Measurements from ENCODE around the gene PCSK2. TPM values are rescaled to one million over a fixed set of nuclear protein-coding genes. Genes with fewer than 3 reads are reported as not detected.

PCSK2 gene
- total RNA-seq, 1 experiment from 2014 or later = 245 TPM

DNA sequence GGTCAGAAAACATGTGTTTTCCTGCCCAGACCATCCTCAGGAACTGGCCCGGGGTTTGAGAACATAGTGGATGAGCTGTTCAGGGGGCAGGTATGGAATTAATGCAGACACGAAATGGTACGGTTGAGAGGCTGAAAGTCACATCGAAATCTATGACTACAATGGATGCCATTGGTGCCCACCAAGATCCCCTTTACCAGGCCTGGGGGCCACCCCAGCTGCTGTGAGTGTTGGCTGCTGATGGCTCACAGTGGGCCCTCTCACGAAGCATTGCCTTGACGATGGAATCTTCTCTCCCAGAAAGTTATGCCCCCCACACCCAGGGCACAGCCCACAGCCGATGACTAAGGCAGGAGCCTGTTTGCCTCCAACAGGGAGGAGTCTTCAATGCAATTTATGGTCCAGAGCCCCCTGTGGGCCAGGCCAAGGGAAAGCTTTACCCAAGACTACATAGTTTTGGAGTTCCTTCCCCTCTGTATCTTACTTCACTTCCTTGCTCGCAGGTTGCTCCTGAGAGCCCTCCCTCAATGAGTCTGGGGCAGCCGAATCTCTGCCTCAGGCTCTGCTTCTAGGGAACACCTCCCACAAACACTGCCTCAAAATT lies 211.7 kb downstream of the PCSK2 start:
- peaks cover 13% of the 10 kb centered on the region for H3K4me1 ChIP-seq (ENCODE audit: insufficient read depth, low read length, poor library complexity, severe bottlenecking)
- peaks cover 14% of the 10 kb centered on the region for H3K36me3 ChIP-seq (ENCODE audit: insufficient read depth, low read length, poor library complexity, severe bottlenecking)
- DNase-seq (ENCODE audit: low spot score) = peak; percentile 31
- TF ChIP-seq CTCF (conservative IDR thresholded peaks at IDR 0.05; ENCODE audit: low read depth, low read length) = no peak
- TF ChIP-seq EZH2 (IDR thresholded peaks at IDR 0.05; ENCODE audit: borderline replicate concordance, low read depth, low read length, poor library complexity, severe bottlenecking) = no peak
- no peaks in the 10 kb centered on the region for H3K9me3 ChIP-seq (ENCODE audit: low read depth, low read length, poor library complexity, severe bottlenecking)
- CTCF ChIA-PET = no interaction called here
- intact Hi-C loops (cut with micrococcal nuclease; ENCODE audit: unreplicated experiment) = no loop called here
- no peak overlapping the region for H3K27ac ChIP-seq (ENCODE audit: low read depth, low read length, poor library complexity, severe bottlenecking)
- no peak overlapping the region for H3K4me3 ChIP-seq (ENCODE audit: low read depth, low read length, poor library complexity, severe bottlenecking)
- POLR2A ChIA-PET (ENCODE audit: low non-redundant PET) = no interaction called here
- no peaks in the 10 kb centered on the region for H3K27me3 ChIP-seq (replicated peaks; ENCODE audit: insufficient read depth, low read depth, low read length, poor library complexity)
- no TSS peak for BruUV-seq (replicated peaks)

DNA sequence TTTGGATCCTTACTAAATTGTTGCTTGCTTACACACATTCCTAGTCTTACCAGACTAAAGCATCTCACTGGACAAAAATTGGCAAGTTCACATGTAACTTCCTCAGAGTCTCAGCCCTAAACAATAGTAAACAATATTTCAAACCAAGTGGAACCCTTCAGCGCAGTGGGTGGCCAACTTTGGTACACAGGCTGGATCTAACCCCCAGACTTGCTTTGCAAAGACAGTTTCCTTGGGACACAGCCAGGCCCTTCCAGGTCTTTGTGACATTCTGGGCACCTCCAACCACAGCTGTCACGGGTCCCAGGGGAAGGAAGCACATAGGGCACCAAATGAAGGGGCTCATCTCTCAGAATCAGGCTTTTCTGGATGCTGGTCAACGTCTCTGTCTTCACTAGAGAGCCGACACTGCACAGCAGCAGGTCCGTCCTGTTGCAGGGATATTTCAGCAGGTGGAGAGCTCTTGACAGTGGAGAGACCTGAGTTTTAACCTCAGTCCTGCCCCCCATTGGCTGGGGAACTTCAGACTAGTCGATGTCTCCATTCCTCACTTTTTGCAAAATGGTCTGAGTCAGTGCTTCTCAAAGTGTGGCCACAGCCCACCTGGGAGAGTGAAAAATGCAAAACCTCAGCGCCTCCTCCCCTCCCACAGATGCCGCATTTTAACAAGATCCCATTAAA lies 212.9 kb downstream of the PCSK2 start:
- DNase-seq (ENCODE audit: low spot score) = no peak
- CTCF ChIA-PET = no interaction called here

DNA sequence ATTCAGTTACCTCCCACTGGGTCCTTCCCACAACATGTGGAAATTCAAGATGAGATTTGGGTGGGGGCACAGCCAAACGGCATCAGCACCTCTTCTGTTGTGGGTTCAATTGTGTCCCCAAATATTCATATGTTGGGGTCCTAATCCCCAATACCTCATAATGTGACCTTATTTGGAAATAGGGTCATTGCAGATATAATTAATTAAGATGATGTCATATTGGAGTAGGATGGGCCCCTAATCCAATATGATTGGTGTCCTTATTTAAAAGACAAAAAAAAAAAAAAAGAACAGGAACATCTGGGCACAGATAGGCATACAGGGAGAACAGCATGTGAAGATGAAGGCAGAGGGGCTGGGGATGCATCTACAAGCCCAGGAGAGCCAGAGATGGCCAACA lies 214.9 kb downstream of the PCSK2 start:
- intact Hi-C loops (cut with micrococcal nuclease; ENCODE audit: unreplicated experiment) = no loop called here
- POLR2A ChIA-PET (ENCODE audit: low non-redundant PET) = no interaction called here
- Histone ChIP-seq H3K4me3 (ENCODE audit: low read depth, low read length, poor library complexity, severe bottlenecking) (no peak overlapping the region), H3K36me3 (ENCODE audit: insufficient read depth, low read length, poor library complexity, severe bottlenecking) (peaks cover 11% of the 10 kb centered on the region), H3K9me3 (ENCODE audit: low read depth, low read length, poor library complexity, severe bottlenecking) (no peaks in the 10 kb centered on the region), H3K4me1 (ENCODE audit: insufficient read depth, low read length, poor library complexity, severe bottlenecking) (no peaks in the 10 kb centered on the region), H3K27me3 (replicated peaks; ENCODE audit: insufficient read depth, low read depth, low read length, poor library complexity) (no peaks in the 10 kb centered on the region), H3K27ac (ENCODE audit: low read depth, low read length, poor library complexity, severe bottlenecking) (no peak overlapping the region)
- DNase-seq (ENCODE audit: low spot score) = no peak
- BruUV-seq (replicated peaks) = no TSS peak
- CTCF ChIA-PET = no interaction called here
- no peak for TF ChIP-seq EZH2 (IDR thresholded peaks at IDR 0.05; ENCODE audit: borderline replicate concordance, low read depth, low read length, poor library complexity, severe bottlenecking)
- no peak for TF ChIP-seq CTCF (conservative IDR thresholded peaks at IDR 0.05; ENCODE audit: low read depth, low read length)

More for the DNA sequence above, 212.9 kb downstream of the PCSK2 start:
- H3K36me3 ChIP-seq (ENCODE audit: insufficient read depth, low read length, poor library complexity, severe bottlenecking) = peaks cover 15% of the 10 kb centered on the region
- POLR2A ChIA-PET (ENCODE audit: low non-redundant PET) = no interaction called here
- H3K4me1 ChIP-seq (ENCODE audit: insufficient read depth, low read length, poor library complexity, severe bottlenecking) = peaks cover under 1% of the 10 kb centered on the region
- no peak overlapping the region for H3K27ac ChIP-seq (ENCODE audit: low read depth, low read length, poor library complexity, severe bottlenecking)
- TF ChIP-seq EZH2 (IDR thresholded peaks at IDR 0.05; ENCODE audit: borderline replicate concordance, low read depth, low read length, poor library complexity, severe bottlenecking) (no peak), CTCF (conservative IDR thresholded peaks at IDR 0.05; ENCODE audit: low read depth, low read length) (no peak)
- no TSS peak for BruUV-seq (replicated peaks)
- intact Hi-C loops (cut with micrococcal nuclease; ENCODE audit: unreplicated experiment) = no loop called here
- H3K27me3 ChIP-seq (replicated peaks; ENCODE audit: insufficient read depth, low read depth, low read length, poor library complexity) = no peaks in the 10 kb centered on the region
- no peak overlapping the region for H3K4me3 ChIP-seq (ENCODE audit: low read depth, low read length, poor library complexity, severe bottlenecking)
- H3K9me3 ChIP-seq (ENCODE audit: low read depth, low read length, poor library complexity, severe bottlenecking) = no peaks in the 10 kb centered on the region

All from A673 (cell line).